Cerebellar nuclear complex (tissue), 1 donor: ENCODE results near the gene ASAP2.
"Not testable (repeated sequence)": the region's sequence is repeated elsewhere in the genome, so short reads cannot be mapped to it uniquely, and the experiment has no call there.

Source experiments
- DNase-seq, 2 experiments: peaks; one replicate each; lab custom pipeline; 2025; lab: John Stamatoyannopoulos, UW

ASAP2 gene

GRCh38 chr2:9380702-9381628 lies 174.4 kb downstream of the ASAP2 start:
- DNase-seq, result no peak

GRCh38 chr2:9382604-9383235 lies 176.1 kb downstream of the ASAP2 start:
- no peak for DNase-seq

DNA sequence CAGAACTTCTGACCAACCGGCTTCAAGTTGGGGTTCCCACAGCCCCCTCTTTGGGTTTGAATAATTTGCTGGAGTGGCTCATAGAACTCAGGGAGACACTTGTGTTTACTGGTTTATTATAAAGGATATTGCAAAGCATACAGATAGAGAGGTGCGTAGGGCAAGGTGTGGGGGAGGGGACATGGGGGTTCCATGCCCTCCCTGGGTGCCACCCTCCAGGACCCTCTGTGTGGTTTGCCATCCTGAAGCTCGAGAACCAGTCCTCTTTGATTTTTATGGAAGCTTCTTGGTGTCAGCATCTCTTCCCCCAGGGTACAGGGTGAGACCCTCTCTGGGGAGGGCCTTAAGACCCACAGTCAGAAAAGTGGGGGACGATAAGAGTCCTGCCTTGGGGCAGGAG lies 177.9 kb downstream of the ASAP2 start:
- no peak for DNase-seq

DNA sequence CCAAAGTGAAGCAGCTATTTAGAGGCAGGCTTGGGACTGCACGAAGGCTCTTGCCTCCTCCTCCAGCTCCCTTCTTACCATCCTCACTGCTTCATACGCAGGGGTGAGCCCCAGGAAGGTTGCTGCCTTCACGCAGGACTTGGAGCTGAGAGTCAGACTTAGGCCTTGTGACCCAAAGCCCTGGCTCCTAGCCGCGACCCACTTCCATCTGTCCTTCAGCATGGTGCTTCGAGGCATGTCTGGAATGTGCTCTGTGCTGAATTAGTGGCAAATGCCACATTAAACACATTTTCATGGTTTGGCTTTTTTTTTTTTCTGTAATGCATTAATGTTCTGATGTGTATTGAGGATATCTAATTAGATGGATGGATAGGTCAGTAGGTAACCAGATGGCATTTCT lies 179.2 kb downstream of the ASAP2 start:
- no peak for DNase-seq

- no peak for DNase-seq
Observed at GRCh38 chr2:9388199-9388681, 181.6 kb downstream of the ASAP2 start.

- no peak for DNase-seq
Observed at GRCh38 chr2:9388950-9389911, 182.6 kb downstream of the ASAP2 start.

DNA sequence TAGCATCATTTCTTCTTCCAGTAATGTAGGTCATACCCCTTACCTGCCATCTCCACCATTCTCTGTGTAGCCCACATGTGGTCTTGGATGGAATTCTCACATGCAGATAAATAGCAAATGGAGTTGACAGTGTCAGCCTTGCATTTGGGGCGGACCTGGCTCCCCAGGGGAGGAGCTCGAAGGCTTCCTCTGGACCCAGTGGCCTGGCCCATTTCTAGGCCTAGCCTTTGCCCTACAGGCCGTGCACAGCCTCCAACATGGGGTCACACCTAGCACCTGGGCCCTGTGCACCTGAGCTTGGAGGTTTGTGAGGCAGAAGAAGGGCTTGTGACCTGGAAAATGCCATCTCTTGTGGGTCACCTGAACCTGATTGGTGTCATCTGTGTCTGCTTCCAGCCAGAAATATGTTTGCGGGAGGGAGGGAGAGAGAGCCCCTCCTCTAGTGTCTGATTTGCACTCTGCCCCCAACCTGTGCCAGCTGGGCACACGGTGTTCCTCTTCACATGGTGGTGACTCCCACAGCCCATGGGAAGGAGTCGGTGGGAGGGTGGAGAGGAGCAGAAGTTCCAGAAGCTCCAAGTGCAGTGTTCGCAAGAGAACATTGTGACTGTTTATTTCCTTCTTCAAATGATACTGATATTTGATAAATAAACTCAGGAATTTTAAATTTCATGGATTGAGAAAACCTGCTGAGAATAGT lies 183.7 kb downstream of the ASAP2 start:
- no peak for DNase-seq

- no peak for DNase-seq
Observed at GRCh38 chr2:9390991-9391390, 184.4 kb downstream of the ASAP2 start.

DNA sequence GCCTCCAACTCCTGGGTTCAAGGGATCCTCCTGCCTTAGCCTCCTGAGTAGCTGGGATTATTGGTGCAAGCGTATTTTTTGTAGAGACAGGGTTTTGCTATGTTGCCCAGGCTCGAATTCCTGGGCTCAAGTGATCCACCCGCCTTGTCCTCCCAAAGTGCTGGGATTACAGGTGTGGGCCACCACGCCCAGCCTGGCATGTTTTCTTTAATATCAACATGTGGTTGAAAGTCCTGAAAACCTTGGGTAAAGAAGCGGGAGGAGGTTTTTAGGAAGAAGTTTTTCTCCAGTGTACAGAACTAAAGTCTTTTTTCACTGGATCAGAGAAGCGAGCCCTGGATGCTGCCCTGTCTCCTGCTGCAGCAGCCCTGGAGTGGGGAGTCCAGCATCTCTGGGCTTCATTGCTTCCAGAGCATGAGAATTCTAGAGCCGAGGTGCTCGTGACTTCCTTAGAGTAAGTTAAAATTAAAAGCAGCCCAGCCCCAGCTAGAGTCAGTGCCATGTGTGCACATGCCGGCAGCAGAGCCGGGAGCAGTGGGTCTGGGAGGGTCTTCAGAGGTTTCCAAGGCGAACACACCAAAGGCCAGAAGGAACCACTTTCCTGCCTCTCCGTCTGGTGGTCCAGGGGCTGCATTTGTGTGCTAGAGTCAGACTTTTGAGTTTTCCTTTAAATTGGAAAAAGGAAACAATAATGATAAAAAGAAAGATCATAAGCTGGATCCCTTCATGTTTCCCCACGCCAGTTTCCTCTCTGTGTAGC lies 185.5 kb downstream of the ASAP2 start:
- DNase-seq, result no peak

GRCh38 chr2:9392898-9393765 lies 186.5 kb downstream of the ASAP2 start:
- no peak for DNase-seq

DNA sequence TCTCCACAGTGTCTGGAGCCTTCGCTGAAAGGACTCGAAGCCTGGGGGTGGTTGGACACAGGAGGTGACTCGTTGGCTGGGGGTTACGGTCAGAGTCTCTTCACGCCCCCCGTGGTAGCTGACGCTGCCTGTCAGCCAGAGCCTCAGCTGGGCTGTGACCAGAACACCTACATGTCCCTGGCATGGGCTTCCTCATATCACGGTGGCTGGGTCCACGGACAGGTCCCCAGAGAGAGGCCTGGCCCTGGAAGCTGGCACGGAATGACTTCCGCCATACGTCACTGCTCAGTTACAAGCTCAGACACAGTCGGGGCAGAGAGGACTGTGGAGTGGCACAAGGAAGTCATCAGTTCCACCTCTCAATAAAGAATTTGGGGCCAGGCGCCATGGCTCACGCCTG lies 188.2 kb downstream of the ASAP2 start:
- DNase-seq, result no peak

DNA sequence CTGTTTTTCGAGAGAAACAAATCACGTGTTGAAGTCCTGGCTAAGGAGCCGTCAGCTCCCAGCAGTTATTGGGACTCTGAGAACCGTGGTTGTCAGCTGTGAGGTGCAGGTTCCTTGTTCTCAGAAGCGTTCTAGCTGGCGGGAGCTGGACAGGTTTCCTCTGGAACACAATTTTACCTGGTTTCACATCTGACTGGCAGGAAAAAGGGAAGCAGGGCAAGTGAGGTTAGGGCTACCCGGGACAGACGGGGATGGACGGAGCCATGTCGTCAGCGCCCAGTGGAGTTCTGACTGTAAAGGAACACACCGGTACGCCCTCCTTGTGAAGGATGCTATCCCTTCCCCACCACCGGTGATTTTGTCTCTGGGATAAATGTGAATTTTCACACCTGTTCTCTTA lies 190.6 kb downstream of the ASAP2 start:
- DNase-seq, result no peak

GRCh38 chr2:9398251-9398650 lies 191.6 kb downstream of the ASAP2 start:
- DNase-seq, result not testable (repeated sequence)

GRCh38 chr2:9398881-9399780 lies 192.5 kb downstream of the ASAP2 start:
- DNase-seq, result no peak

GRCh38 chr2:9400268-9401058 lies 193.9 kb downstream of the ASAP2 start:
- DNase-seq, result no peak

- DNase-seq, result no peak
Observed at GRCh38 chr2:9401059-9401547, 194.5 kb downstream of the ASAP2 start.

DNA sequence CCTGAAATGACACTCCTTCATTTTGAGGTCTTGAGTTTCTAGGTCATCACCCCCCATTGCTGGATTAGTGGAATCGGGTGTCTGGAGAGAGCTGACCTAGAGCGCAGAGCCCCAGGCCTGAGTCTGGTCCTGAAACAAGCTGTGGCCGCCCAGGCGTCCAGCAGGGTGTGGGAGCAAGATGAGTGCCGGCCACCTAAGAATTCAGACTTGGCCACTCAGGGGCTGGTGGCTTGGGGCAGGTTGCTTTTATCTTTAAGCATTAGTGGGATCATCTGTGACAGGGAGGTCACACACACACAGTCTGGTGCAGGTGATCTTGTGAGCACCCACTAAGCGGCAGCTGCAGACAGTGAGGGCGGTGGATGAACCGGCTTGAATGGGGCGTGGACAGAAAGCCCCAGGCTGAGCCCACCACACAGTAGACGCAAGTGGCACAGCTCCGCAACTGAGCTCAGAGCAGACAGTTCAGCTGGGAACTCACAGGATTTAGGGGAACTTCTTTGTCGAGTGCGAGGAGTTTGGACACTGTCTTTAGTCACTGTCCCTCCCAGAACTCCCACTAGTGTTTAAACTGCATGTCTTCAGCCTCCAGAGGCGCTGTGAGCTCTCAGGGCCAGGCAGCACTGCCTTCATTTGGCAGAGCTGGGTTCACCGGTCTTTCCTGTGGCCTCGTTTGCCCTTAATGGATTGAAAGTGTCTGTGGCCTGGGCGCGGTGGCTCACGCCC lies 195.2 kb downstream of the ASAP2 start:
- no peak for DNase-seq
